HFFc6 (cell line): Measurements from ENCODE around the gene GNB1L. TPM values are rescaled to one million over a fixed set of nuclear protein-coding genes. Genes with fewer than 3 reads are reported as not detected.

Experiments
- DNase-seq: peaks from one replicate; pipeline ENCODE4 v3.0.0-alpha.2; 2018
- H3K27ac Mint-ChIP-seq: 2 replicates; pipeline ENCODE4 v1.8.0; 2020; ENCODE audit warnings: mild to moderate bottlenecking, mixed read lengths
- H3K27me3 Mint-ChIP-seq: 2 replicates; pipeline ENCODE4 v1.8.0; 2021; ENCODE audit warnings: mild to moderate bottlenecking, moderate library complexity, mixed read lengths; ENCODE audit not compliant: insufficient read depth
- H3K36me3 Mint-ChIP-seq: 2 replicates; pipeline ENCODE4 v1.8.0; 2021; ENCODE audit warnings: low read depth, mixed read lengths
- H3K4me1 Mint-ChIP-seq: 2 replicates; pipeline ENCODE4 v1.8.0; 2020; ENCODE audit warnings: low read depth, mixed read lengths
- H3K4me3 Mint-ChIP-seq: 2 replicates; pipeline ENCODE4 v1.8.0; 2020; ENCODE audit warnings: mild to moderate bottlenecking, moderate library complexity, mixed read lengths
- H3K9me3 Mint-ChIP-seq: 2 replicates; pipeline ENCODE4 v1.8.0; 2020; ENCODE audit warnings: mild to moderate bottlenecking, mixed read lengths
- CTCF ChIP-seq: fragments of 200-600 bp; sonication (generic); IDR thresholded peaks from 2 replicates; pipeline ENCODE4 v1.5.0; 2021; ENCODE audit warnings: antibody characterized with exemption, mild to moderate bottlenecking
- total RNA-seq, 6 experiments: library from RNA; stranded (reverse); fragmentation: NEBNext Ultra II Directional; extraction: Animal tissue kit (Norgen Biotek cat#: 25700); gene quantifications; 2 replicates in 1 of 6; 3 replicates in 5 of 6; pipeline ENCODE4 v1.2.3, GENCODE V29; 2021

GNB1L gene
- total RNA-seq, 6 experiments from 2014 or later, result 6.6 to 9.6 (median 7.6) TPM

- Mint-ChIP-seq H3K4me3 (no peak overlapping the region), H3K9me3 (no peaks in the 10 kb centered on the region), H3K27me3 (peaks cover 1% of the 10 kb centered on the region), H3K4me1 (no peaks in the 10 kb centered on the region), H3K27ac (no peak overlapping the region), H3K36me3 (no peaks in the 10 kb centered on the region)
- TF ChIP-seq CTCF, result no peak
- DNase-seq, result no peak
Observed at GRCh38 chr22:19737846-19738663, 116.6 kb downstream of the GNB1L start.

DNA sequence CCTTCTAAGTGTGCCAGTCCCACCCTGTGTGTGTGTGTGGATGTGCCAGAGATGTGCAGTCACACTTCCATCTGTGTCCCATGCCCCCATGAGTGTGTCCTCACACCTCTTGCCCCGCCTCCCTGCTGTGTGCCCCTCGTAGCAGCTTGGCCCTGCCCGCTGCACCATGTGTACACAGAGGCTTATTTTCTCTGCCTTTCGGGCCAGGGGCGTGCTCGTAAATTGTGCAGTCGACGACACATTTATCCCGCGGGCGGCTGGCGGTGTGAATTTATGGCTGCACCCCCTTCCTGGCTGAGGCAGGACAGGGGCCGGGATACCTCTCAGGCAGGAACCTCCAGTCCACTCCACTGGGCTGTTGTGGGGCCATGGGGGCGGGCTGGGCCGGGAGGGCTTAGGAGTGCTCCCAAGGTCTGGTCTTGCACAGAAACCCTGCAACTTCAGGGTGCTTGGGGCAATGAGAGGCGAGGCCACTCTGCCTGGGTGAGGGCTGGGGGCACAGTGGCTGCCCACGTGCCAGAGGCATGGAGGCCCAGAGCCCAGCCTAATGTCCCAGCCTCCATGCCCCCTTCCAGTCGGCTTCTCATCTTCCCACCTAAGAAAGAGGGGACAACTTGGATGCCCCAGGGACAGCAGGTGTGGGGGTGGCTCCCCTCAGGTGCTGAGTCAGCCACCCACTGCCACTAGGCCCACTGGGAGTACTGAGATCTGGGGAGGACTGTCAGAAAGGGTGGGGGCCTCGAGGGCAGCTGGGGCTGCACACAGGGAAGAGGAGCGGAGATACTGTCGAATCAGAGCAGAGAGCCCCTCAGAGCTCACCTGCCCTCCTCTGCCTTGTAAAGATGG is 118.8 kb downstream of the GNB1L start:
- no peak for DNase-seq
- Mint-ChIP-seq H3K9me3 (no peaks in the 10 kb centered on the region), H3K27ac (no peak overlapping the region), H3K27me3 (no peaks in the 10 kb centered on the region; the same call in none of the 2 replicates), H3K4me1 (no peaks in the 10 kb centered on the region), H3K36me3 (no peaks in the 10 kb centered on the region), H3K4me3 (no peak overlapping the region)
- no peak for TF ChIP-seq CTCF

DNA sequence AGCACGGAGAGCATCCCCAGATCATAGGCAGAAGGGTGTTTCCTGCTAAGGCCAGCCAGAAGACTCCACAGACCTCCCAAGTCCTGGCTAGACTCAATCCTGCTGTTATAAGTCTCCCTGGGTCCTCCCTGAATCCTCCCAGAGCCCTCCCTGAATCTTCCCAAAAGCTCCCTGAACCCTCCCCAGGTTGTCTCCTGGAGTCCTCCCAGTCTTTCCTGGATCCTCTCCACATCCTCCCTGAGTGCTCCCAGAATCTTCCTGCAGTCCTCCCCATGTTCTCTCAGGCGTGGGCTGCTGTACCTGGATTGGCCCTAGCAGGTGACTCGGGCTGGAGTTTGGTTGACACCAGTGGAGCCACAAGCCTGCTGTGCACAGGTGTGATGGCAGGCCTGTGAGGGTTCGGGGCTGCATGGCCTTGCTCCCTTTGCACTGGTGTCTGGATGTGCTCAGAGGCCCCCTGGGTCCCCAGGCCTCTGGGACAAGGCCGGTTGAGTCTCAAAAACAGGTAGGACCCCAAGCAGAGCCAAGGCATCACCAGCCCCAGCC is 119.8 kb downstream of the GNB1L start:
- no peaks in the 10 kb centered on the region for H3K9me3 Mint-ChIP-seq
- no peaks in the 10 kb centered on the region; the same call in 1 of the 2 replicates for H3K4me1 Mint-ChIP-seq
- DNase-seq, result no peak
- H3K27ac Mint-ChIP-seq, result no peak overlapping the region
- H3K4me3 Mint-ChIP-seq, result no peak overlapping the region
- H3K27me3 Mint-ChIP-seq, result peaks cover 2% of the 10 kb centered on the region
- TF ChIP-seq CTCF, result no peak
- H3K36me3 Mint-ChIP-seq, result no peaks in the 10 kb centered on the region

- no peak overlapping the region for H3K4me3 Mint-ChIP-seq
- H3K27me3 Mint-ChIP-seq, result peaks cover 2% of the 10 kb centered on the region
- H3K27ac Mint-ChIP-seq, result no peak overlapping the region
- H3K9me3 Mint-ChIP-seq, result no peaks in the 10 kb centered on the region
- no peaks in the 10 kb centered on the region for H3K36me3 Mint-ChIP-seq
- H3K4me1 Mint-ChIP-seq, result no peaks in the 10 kb centered on the region; the same call in 1 of the 2 replicates
- TF ChIP-seq CTCF, result no peak
- DNase-seq, result no peak
Observed at GRCh38 chr22:19734163-19734562, 120.5 kb downstream of the GNB1L start.

DNA sequence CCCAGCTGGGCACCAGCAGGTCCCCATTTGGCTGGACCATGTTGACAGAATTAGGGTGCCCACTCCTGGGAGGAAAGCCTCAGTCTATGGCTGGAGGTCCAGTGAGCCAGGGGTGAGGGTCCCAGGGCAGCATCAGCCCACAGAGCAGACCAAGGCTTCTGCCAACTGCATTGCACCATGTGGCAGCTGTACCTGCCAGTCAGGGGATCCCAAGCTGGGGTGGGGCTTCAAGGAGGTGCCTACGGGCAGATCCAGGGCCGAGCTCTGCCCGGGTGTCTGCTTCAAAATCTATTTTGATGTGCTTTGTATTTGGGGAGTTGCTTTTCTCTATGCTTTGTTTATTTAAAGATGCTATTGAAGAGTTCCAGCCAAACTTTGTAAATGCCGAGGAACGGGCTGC is 120.9 kb downstream of the GNB1L start:
- no peaks in the 10 kb centered on the region; the same call in 1 of the 2 replicates for H3K4me1 Mint-ChIP-seq
- TF ChIP-seq CTCF, result no peak
- H3K36me3 Mint-ChIP-seq, result no peaks in the 10 kb centered on the region
- DNase-seq, result no peak
- no peaks in the 10 kb centered on the region for H3K9me3 Mint-ChIP-seq
- no peak overlapping the region for H3K27ac Mint-ChIP-seq
- H3K27me3 Mint-ChIP-seq, result peaks cover 2% of the 10 kb centered on the region
- no peak overlapping the region for H3K4me3 Mint-ChIP-seq

Other genes with a start within 250 kb of the GNB1L start
- gene SEPTIN5, start 140.4 kb downstream of the GNB1L start, total RNA-seq, result 10 to 100 TPM in 2 of 6 experiments, 1 to 10 TPM in 4; 4.9 to 13.7 (median 6.5) TPM
- gene GP1BB, start 131.3 kb downstream of the GNB1L start, total RNA-seq, result 1 to 10 TPM in 1 of 6 experiments, under 1 TPM in 2, not detected in 3; 0.27 to 1.1 (median 0.41) TPM
- gene TBX1, start 94.1 kb downstream of the GNB1L start, total RNA-seq, result 1 to 10 TPM in 1 of 6 experiments, under 1 TPM in 4, not detected in 1; 0.14 to 1.1 (median 0.73) TPM
- gene RTL10, start within 50 bp of the GNB1L start, total RNA-seq, result 10 to 100 TPM; 17.4 to 22.7 (median 19.2) TPM
- 100 to 1,000 TPM; 215 to 306 (median 234) TPM for gene COMT, start 86.9 kb upstream of the GNB1L start, total RNA-seq
- 10 to 100 TPM; 24.8 to 30.6 (median 28.3) TPM for gene TXNRD2, start 86.9 kb upstream of the GNB1L start, total RNA-seq
- 1 to 10 TPM; 1.5 to 3.3 (median 2.0) TPM for gene ARVCF, start 161.9 kb upstream of the GNB1L start, total RNA-seq
- 10 to 100 TPM; 28.5 to 38.0 (median 34.9) TPM for gene TANGO2, start 166.2 kb upstream of the GNB1L start, total RNA-seq
- gene DGCR8, start 225.4 kb upstream of the GNB1L start, total RNA-seq, result 10 to 100 TPM; 19.8 to 24.5 (median 22.0) TPM